KMS-11 (cell line): ENCODE measurements around the gene S100PBP.

ENCODE experiments used
- H2AFZ ChIP-seq: fragments of 200-600 bp; sonication (generic); 2 replicates; pipeline ENCODE4 v1.6.1; 2016; ENCODE audit warnings: antibody characterized with exemption, mixed run types, low read depth
- H3K27ac ChIP-seq: fragments of 200-600 bp; sonication (generic); 2 replicates; pipeline ENCODE4 v1.6.1; 2016; ENCODE audit warnings: mild to moderate bottlenecking, mixed run types
- H3K27me3 ChIP-seq: fragments of 200-600 bp; sonication (generic); 2 replicates; pipeline ENCODE4 v1.6.1; 2017; ENCODE audit warnings: mild to moderate bottlenecking, low read depth, mixed run types, moderate library complexity; ENCODE audit not compliant: insufficient read depth
- H3K36me3 ChIP-seq: fragments of 200-600 bp; sonication (generic); 2 replicates; pipeline ENCODE4 v1.6.1; 2017; ENCODE audit warnings: mild to moderate bottlenecking, mixed run types; ENCODE audit not compliant: insufficient read depth
- H3K4me1 ChIP-seq: fragments of 200-600 bp; sonication (generic); 2 replicates; pipeline ENCODE4 v1.6.1; 2016; ENCODE audit warnings: mild to moderate bottlenecking, low read depth, mixed run types; ENCODE audit not compliant: poor library complexity, severe bottlenecking
- H3K4me2 ChIP-seq: fragments of 200-600 bp; sonication (generic); 2 replicates; pipeline ENCODE4 v1.7.0; 2016; ENCODE audit warnings: mild to moderate bottlenecking, mixed run types
- H3K4me3 ChIP-seq: fragments of 200-600 bp; sonication (generic); IDR thresholded peaks from 2 replicates; pipeline ENCODE4 v1.6.1; 2017; ENCODE audit warnings: low read depth, low read length, mixed read lengths; ENCODE audit not compliant: insufficient read depth
- H3K79me2 ChIP-seq: fragments of 200-600 bp; sonication (generic); 2 replicates; pipeline ENCODE4 v1.6.1; 2016; ENCODE audit warnings: low read depth, mixed run types; ENCODE audit not compliant: insufficient read depth
- H3K9ac ChIP-seq: fragments of 200-600 bp; sonication (generic); 2 replicates; pipeline ENCODE4 v1.6.1; 2016; ENCODE audit warnings: mild to moderate bottlenecking, mixed run types
- H4K20me1 ChIP-seq: fragments of 200-600 bp; sonication (generic); 2 replicates; pipeline ENCODE4 v1.6.1; 2016; ENCODE audit warnings: mild to moderate bottlenecking, mixed run types; ENCODE audit not compliant: insufficient read depth
- TF ChIP-seq, protein P1 (sequence below): fragments of 200-600 bp; sonication (generic); conservative IDR thresholded peaks from 2 replicates; pipeline ENCODE4 v1.6.1; 2017; ENCODE audit warnings: low read depth, mild to moderate bottlenecking, antibody characterized with exemption, low read length, moderate library complexity, mixed read lengths

Gene S100PBP

DNA sequence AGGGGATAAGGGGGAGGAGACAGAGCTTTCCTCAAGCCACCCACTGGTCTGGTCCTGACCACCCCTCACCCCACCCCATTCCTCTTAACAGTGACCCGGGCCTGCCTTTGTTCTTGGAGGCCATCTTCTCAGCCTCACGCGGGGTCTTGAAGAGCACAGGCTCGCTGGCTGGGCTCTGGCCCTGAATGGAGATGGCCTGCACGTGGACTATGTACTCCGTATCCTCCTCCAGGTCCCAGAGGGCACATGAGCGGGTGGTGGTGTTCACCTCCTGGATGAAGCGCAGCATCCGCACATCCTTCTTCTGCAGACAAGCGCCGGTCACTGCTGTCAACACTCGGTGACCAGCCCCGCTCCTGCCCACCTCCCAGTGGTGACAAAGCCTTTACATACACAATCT lies 50.6 kb downstream of the S100PBP start:
- TF ChIP-seq, protein P1, sequence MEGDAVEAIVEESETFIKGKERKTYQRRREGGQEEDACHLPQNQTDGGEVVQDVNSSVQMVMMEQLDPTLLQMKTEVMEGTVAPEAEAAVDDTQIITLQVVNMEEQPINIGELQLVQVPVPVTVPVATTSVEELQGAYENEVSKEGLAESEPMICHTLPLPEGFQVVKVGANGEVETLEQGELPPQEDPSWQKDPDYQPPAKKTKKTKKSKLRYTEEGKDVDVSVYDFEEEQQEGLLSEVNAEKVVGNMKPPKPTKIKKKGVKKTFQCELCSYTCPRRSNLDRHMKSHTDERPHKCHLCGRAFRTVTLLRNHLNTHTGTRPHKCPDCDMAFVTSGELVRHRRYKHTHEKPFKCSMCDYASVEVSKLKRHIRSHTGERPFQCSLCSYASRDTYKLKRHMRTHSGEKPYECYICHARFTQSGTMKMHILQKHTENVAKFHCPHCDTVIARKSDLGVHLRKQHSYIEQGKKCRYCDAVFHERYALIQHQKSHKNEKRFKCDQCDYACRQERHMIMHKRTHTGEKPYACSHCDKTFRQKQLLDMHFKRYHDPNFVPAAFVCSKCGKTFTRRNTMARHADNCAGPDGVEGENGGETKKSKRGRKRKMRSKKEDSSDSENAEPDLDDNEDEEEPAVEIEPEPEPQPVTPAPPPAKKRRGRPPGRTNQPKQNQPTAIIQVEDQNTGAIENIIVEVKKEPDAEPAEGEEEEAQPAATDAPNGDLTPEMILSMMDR, result no peak
- no peak overlapping the region for H2AFZ ChIP-seq
- no peaks in the 10 kb centered on the region for H3K27me3 ChIP-seq
- H3K4me2 ChIP-seq, result no peak overlapping the region
- no peaks in the 10 kb centered on the region for H3K79me2 ChIP-seq
- no peaks in the 10 kb centered on the region for H3K36me3 ChIP-seq
- no peak overlapping the region for H3K4me3 ChIP-seq
- H3K4me1 ChIP-seq, result peaks cover 5% of the 10 kb centered on the region
- no peak overlapping the region for H3K9ac ChIP-seq
- no peaks in the 10 kb centered on the region for H4K20me1 ChIP-seq
- H3K27ac ChIP-seq, result no peak overlapping the region

DNA sequence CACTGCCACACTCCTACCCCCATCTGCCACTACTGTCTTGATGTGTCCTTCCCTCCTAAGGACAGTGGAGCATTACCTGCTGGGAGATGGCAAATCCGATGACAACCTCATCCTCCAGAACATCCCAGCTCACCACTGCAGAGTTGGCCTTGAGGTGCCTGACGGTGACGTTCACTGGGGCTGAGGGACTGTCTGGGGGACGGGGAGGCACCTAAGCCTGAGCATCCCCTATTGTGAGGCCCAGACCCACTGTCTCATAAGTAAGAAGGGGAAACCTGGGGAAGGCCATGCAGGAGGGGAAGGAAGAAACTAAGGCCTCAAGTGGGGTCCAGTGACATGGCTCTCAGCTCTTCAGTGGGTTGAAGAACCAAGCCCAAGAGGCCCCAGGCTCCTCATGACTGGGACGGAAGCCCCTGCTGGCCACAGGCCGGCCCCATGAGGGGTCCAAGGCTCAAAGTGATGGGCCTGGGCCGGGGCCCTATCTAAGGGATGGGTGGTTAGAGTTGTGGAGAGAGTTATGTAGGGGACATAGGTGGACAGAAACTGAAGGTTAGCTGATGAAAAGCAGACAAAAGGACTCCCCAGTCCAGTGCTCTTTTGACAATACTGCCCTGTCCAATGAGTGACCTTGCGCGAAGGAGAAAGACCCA lies 51.5 kb downstream of the S100PBP start:
- Histone ChIP-seq H3K79me2 (no peaks in the 10 kb centered on the region), H3K4me2 (no peak overlapping the region), H3K4me1 (peaks cover 5% of the 10 kb centered on the region)

DNA sequence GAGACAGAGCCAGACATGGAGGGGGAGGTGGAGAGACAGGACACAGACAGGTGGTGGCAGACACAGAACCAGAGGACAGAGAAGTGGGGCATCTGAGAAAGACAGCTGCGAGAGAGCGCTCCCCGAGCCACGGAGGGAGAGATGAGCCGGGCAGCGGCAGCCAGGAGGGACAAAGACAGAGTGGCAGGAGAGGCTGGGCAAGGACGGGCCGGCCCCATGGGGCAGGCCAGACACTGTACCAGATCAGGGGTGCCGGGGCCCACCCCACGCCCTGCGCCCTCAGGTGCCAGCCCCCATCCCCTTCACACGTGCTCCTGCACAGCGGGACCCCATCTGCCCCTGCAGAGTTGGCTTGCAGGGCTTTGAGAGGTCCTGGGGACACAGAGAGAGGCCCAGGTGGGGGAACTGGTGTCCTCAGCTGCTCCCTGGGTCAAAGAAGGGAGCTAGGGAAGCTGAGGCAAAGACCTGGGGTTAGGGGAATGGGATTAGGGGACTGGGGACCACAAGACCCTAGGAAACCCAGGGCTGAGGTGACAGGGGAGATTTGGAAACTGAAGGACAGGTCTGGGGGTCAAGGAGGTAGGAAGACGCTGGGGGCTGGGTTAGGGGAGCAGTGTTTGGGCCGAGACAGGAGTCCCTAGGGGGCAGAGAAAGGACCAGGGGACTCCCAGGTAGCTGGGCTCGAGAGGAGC lies 52.6 kb downstream of the S100PBP start:
- no peak overlapping the region for H2AFZ ChIP-seq
- H3K4me2 ChIP-seq, result no peak overlapping the region
- no peak overlapping the region for H3K4me3 ChIP-seq
- H3K9ac ChIP-seq, result no peak overlapping the region
- no peaks in the 10 kb centered on the region for H3K27me3 ChIP-seq
- H3K79me2 ChIP-seq, result no peaks in the 10 kb centered on the region
- no peaks in the 10 kb centered on the region for H3K36me3 ChIP-seq
- H3K4me1 ChIP-seq, result peaks cover 5% of the 10 kb centered on the region
- TF ChIP-seq, protein P1, result no peak
- H3K27ac ChIP-seq, result no peak overlapping the region
- no peaks in the 10 kb centered on the region for H4K20me1 ChIP-seq

More for the DNA sequence above, 51.5 kb downstream of the S100PBP start:
- Histone ChIP-seq H3K9ac (no peak overlapping the region), H3K27me3 (no peaks in the 10 kb centered on the region), H3K27ac (no peak overlapping the region), H4K20me1 (no peaks in the 10 kb centered on the region), H3K36me3 (no peaks in the 10 kb centered on the region), H3K4me3 (no peak overlapping the region), H2AFZ (no peak overlapping the region)
- TF ChIP-seq, protein P1, result no peak

DNA sequence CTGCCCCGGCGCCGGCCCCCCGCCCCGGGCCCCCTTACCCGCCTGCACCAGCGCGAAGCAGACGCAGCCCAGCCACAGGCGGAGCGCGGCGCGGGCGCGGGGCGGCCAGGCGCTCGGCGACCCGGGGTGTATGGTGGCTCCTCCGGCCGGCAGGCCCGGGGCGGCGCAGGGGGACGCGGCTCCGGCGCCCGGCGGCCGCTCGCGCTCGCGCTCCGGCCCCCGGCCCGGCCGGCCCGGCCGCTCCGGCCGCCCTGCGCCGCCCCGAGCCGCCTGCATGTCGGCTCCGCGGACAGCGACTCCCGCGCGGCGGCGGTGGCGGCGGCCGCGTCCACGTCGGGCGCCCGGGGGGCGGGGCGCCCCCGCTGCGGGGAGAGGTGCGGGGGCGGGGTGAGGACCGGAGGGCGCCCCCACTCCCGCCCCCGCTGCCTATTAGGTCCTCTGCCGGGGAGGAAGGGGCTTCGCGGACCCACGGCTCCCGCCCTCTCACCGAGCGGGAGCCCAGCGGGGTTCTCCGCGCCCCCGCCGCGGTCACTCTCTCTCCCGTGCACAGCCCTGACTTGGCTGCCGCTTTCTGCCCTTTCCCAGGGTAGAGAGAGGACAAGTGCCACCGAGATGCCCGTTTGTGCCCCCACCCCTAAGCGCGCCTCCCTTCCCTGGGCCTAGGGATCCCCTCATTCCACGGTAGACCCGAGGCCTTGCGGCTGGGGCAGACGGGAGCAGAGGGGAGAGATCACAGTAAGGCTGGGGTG lies 53.3 kb downstream of the S100PBP start, which contains the start of gene FNDC5:
FNDC5 (minus strand) TSS at position 298 of the 749 bp plus-strand sequence.
- H3K36me3 ChIP-seq, result no peaks in the 10 kb centered on the region
- no peak within 1 kb of the TSS for H3K27ac ChIP-seq
- no peaks in the 10 kb centered on the region for H3K27me3 ChIP-seq
- H2AFZ ChIP-seq, result no peak within 1 kb of the TSS
- no peak within 1 kb of the TSS for H3K4me2 ChIP-seq
- H3K79me2 ChIP-seq, result no peaks in the 10 kb centered on the region
- H4K20me1 ChIP-seq, result no peaks in the 10 kb centered on the region
- no peak within 1 kb of the TSS for H3K4me3 ChIP-seq
- no peak within 1 kb of the TSS for H3K9ac ChIP-seq
- H3K4me1 ChIP-seq, result peaks cover 5% of the 10 kb centered on the region
- TF ChIP-seq, protein P1, result no peak
